Measurements from ENCODE around the gene VWF.
"Not testable (repeated sequence)": the region's sequence is repeated elsewhere in the genome, so short reads cannot be mapped to it uniquely, and the experiment has no call there.

VWF gene

DNA sequence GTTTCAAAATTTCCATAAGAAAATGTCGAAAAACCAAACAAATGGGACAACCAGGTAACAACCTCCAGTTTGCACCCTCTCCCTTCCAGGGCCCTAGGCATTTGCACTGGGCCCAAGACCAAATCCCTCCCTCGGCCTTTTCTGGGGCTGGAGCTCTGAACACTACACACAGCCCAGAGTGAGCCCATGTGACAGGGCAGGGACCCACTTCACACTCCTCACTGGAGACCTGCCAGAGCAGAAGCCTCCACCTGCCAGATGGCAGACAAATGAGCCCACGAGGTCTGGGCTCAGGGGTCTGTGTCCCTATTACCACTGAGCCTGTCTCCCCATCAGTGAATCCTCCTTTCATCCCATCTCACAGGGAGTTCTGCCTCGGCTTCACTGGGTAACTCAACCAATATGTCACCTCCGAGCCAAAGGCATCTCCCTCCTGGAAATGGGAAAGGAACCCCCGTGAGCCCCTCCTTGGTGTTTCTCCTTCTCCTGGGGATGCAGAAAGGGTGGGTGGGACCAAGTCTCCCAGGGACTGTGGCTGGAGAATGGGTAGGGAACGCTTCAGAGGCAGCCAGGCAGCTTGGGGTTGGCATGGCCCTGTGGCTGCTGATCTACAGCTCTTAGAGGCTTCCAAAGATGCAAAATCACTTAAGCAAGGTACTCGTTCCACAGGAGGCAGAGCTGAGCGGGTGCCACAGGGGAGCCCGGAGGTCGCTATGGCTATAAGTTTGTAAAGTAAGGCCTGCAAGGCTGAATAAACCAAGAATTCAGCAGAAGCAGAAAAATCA is 10.6 kb downstream of the VWF start:
- DNase-seq (ENCODE audit: low read depth), result no peak
- H3K4me3 ChIP-seq (ENCODE audit: low read depth, low read length), result no peak overlapping the region

GRCh38 chr12:6112004-6112403 is 12.5 kb downstream of the VWF start:
- no peak overlapping the region for H3K4me3 ChIP-seq (ENCODE audit: low read depth, low read length)
- no peak for DNase-seq (ENCODE audit: low read depth)

DNA sequence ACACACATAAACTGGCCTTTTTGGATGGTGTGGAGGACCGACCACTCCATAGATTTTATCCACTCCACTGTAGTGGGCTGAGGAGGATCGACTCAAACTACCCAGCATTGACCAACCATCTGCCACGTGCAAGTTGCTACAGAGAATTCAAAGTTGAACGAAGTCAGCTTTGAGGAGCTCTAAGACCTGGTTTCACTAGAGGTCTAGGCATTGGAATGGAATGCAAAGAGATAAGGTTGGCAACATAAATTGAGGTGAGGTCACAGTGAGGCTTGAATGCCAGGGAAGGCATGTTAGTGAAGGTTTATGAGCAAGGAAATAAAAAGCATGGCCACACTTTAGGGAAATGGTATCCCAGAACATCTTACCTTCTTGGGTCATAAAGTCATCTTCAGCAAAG is 14.5 kb downstream of the VWF start:
- H3K4me3 ChIP-seq (ENCODE audit: low read depth, low read length), result no peak overlapping the region
- DNase-seq (ENCODE audit: low read depth), result no peak

DNA sequence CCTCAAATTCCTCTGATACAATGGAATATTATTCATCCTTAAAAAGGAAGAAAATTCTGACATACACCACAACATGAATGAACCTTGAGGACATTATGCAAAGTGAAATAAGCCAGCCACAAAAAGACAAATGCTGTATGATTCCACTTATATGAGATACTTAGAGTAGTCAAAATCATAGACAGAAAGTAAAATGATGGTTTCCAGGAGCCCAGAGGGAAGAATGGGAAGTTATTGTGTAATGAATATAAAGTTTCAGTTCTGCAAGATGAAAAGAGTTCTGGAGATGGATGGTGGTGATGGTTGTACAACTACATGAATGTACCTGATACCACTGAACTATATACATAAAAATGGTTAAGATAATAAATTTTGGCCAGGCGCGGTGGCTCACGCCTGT is 18.3 kb downstream of the VWF start:
- no peak for DNase-seq (ENCODE audit: low read depth)
- H3K4me3 ChIP-seq (ENCODE audit: low read depth, low read length), result no peak overlapping the region

DNA sequence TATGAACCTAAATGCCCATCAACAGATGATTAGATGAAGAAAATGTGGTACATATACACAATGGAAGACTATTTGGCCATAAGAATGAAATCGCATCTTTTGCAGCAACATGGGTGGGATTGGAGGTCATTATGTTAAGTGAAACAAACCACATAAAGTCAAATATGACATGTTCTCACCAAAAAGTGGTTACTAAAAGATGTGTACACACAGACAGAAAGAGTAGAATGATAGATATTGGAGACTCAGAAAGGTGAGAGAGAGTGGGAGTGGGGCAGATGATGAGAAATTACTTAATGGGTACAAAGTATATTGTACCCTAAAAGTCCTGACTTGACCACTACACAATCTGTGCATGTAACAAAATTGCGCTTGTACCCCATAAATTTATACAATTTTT is 19.6 kb downstream of the VWF start:
- H3K4me3 ChIP-seq (ENCODE audit: low read depth, low read length), result no peak overlapping the region

DNA sequence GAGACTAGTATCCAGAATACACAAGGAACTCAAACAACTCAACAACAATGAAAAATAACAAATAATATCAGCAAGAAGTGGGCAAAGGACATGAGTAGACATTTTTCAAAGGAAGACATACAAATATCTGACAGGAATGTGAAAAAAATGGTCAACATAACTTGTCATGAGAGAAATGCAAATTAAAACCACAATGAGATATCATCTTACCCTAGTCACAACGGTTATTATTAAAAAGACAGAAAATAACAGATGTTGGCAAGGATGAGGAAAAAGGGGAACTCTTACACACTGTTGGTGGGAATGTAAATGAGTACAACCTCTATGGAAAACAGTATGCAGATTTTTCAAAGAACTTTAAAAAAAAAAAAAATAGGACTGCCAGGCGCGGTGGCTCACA is 20.4 kb downstream of the VWF start:
- no peak for DNase-seq (ENCODE audit: low read depth)
- H3K4me3 ChIP-seq (ENCODE audit: low read depth, low read length), result no peak overlapping the region

More for the DNA sequence above, 19.6 kb downstream of the VWF start:
- no peak for DNase-seq (ENCODE audit: low read depth)

DNA sequence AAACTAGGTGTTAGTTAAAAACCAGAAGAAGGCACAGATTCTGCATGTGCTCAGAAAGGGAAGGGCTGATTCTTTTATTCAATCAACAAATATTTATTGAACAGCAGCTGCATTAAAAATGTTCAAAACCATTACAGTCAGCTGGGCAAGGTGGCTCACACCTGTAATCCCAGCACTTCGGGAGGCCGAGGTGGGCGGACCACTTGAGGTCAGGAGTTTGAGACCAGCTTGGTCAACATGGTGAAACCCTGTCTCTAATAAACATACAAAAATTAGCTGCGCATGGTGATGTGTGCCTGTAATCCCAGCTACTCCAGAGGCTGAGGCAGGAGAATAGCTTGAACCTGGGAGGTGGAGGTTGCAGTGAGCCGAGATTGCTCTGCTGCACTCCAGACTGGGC is 22.4 kb downstream of the VWF start:
- not testable (repeated sequence) for DNase-seq (ENCODE audit: low read depth); H3K4me3 ChIP-seq (ENCODE audit: low read depth, low read length)

DNA sequence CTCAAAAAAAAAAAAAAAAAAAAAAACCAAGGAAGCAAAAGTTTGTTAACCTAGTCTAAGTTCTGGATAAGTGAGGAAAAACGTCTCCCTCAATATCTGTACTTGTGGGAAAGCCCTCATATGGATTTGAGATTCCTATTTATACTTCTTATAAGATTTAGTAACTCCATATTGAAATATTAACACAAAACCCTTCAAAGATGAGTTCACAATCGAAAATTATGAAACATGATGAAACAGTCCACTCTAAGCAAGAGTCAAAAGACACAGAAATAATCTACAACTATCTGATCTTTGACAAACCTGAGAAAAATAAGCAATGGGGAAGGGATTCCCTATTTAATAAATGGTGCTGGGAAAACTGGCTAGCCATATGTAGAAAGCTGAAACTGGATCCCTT is 25.2 kb downstream of the VWF start:
- DNase-seq (ENCODE audit: low read depth), result no peak
- H3K4me3 ChIP-seq (ENCODE audit: low read depth, low read length), result no peak overlapping the region

DNA sequence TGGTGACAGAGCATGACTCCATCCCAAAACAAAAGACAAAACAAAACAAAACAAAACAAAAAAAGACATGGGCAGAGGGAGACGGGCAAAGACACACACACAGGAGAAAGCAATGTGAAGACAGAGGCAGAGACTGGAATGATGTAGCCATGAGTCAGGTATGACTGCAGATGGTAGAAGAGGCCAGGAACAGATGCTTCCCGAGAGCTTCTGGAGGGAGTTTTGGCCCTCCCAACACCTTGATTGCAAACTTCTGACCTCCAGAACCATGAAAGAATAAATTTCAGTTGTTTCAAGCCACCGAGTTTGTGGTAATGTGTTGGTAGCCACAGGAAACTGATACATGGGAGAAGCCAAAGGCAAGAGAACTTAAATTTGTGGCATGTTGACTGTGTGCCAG is 27.1 kb downstream of the VWF start:
- no peak overlapping the region for H3K4me3 ChIP-seq (ENCODE audit: low read depth, low read length)
- DNase-seq (ENCODE audit: low read depth), result no peak

DNA sequence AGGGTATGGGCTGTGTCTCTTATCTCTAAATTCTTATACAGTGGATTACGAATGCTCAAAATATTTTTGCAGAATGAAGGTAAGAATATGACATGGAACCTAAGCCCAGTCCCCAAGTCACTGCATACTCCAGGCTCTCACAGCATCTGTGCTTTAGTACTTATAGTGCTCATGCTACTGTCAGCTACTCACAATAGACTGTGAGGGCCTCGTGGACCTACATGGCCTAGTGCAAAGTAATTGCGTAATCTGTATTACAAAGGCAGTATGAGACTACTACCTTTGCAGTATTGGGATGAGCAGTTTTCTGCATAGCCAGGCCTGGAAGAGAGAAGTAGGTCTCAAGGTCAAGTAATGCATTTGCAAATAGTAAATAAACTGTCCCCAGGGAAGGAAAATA is 27.9 kb downstream of the VWF start:
- H3K4me3 ChIP-seq (ENCODE audit: low read depth, low read length), result no peak overlapping the region
- no peak for DNase-seq (ENCODE audit: low read depth)

DNA sequence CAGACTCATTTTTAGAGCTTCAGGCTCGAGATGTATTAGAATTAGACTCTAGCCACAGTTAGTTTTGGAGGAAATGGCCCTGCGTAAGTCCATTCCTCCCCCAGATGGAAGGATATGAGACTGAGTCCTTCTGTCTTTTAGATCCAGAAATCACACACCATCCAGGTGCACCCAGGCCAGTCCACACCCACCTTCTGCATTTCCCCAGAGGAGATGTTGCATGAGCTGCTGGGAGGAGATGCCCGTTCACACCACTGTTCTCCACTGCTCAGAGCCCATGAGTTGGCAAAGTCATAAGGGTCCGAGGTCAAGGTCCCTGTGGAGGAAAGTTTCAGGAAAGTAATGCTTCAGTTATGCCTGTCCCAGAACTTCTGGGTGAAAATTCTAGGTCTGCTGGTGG is 29.2 kb downstream of the VWF start:
- no peak for DNase-seq (ENCODE audit: low read depth)
- H3K4me3 ChIP-seq (ENCODE audit: low read depth, low read length), result no peak overlapping the region

DNA sequence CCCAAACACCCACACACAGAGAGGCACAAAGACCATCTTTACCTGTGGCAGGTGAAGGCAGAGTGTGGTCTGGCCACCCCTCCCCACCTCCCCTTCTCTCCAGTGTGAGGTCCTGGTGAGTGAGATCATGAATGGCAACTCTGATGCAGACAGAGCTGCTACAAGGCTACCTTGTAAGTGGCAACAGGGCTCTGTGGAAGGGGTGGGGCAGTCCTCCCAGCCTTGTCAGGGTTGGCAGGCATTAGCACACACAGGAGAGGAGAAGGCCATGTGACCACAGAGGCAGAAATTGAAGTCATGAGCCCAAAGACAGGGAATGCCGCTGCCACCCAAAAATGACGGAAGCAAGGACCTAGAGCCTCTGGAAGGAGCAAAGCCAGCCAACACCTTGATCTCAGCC is 30.7 kb downstream of the VWF start:
- DNase-seq (ENCODE audit: low read depth), result no peak
- H3K4me3 ChIP-seq (ENCODE audit: low read depth, low read length), result no peak overlapping the region

GRCh38 chr12:6092784-6093722 is 31.4 kb downstream of the VWF start:
- no peak for DNase-seq (ENCODE audit: low read depth)
- H3K4me3 ChIP-seq (ENCODE audit: low read depth, low read length), result no peak overlapping the region

- no peak for DNase-seq (ENCODE audit: low read depth)
- no peak overlapping the region for H3K4me3 ChIP-seq (ENCODE audit: low read depth, low read length)
Measured at GRCh38 chr12:6091786-6092566, 32.5 kb downstream of the VWF start.

DNA sequence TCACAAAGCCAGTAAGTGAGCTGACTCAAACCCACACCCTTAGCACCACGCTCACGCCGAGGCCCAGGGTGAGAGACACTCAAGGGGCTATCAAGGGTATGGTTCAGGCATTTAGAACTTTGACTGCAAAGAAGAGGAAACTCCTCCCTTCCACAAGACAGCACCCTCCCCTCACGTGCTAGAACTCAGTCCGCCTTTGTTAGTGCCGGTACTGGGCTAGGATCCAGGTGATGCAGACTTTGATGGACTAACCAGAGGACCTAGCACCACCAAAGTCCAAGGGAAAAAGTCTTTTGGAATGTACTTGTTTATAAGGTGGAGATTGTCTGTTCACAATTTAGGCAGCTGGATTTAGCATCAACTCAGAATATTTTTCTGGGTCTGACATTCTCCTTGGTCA is 33.7 kb downstream of the VWF start:
- H3K4me3 ChIP-seq (ENCODE audit: low read depth, low read length), result no peak overlapping the region
- no peak for DNase-seq (ENCODE audit: low read depth)

DNA sequence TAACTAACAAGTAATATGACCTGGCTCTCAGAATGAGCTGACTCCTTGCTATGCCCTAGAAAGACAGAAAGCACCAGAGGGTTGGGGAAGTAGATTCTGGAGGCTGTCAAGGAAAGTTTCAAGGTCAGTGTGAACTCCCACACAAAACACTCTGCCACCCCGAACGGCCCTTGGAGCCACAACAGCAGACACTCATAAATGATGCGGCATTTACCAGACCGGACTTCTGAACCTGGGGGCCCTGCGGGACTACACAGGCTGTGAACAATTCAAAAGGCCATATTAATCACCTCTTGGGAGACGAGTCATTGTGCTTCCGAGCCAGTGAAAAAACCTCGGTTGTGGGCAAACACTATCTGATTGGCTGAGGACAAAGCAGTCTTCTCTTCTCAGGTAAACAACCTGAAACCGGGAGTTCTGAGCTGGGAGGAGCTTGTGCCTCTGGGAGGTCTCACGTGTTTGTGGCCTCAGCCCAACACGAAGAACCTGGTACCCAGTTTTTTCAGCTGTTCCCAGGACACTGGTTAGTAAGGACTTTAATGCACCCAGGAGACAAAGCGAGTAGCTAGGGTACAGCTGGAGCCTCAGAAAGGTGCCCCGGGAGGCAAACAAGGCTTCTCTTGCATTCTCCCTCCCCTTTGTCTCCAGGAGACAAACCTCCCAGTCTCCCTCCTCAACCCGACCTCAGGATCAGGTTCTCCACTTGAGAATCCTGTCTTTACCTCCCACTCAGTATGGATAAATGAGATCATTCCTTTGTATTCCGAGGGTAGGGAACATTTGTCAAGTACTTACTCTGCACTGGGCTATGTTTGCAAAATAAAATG is 35.3 kb downstream of the VWF start:
- no peak for DNase-seq (ENCODE audit: low read depth)

GRCh38 chr12:6086316-6086715 is 38.2 kb downstream of the VWF start:
- DNase-seq (ENCODE audit: low read depth), result no peak

More for the DNA sequence above, 35.3 kb downstream of the VWF start:
- no peak overlapping the region for H3K4me3 ChIP-seq (ENCODE audit: low read depth, low read length)

GRCh38 chr12:6085841-6086240 is 38.6 kb downstream of the VWF start:
- DNase-seq (ENCODE audit: low read depth), result no peak
- H3K4me3 ChIP-seq (ENCODE audit: low read depth, low read length), result no peak overlapping the region

More at GRCh38 chr12:6086316-6086715, 38.2 kb downstream of the VWF start:
- no peak overlapping the region for H3K4me3 ChIP-seq (ENCODE audit: low read depth, low read length)

GRCh38 chr12:6084969-6085450 is 39.5 kb downstream of the VWF start:
- no peak for DNase-seq (ENCODE audit: low read depth)
- H3K4me3 ChIP-seq (ENCODE audit: low read depth, low read length), result no peak overlapping the region
